HepG2 (cell line): ENCODE data around the gene C20orf144. TPM values are rescaled to one million over a fixed set of nuclear protein-coding genes. Genes with fewer than 3 reads are reported as not detected.

ENCODE experiments used
- ARNT ChIP-seq: fragments of 450-650 bp; IDR thresholded peaks from 2 replicates; pipeline ENCODE4 v1.6.1; 2017
- CBX2 ChIP-seq, 2 experiments: fragments of 200-600 bp in 1 of 2; sonication (generic); formaldehyde crosslinking in 1 of 2; IDR thresholded peaks; 2 replicates each; pipeline versions ENCODE4 v1.7.0 to v1.8.1; 2018 to 2022; ENCODE audit warnings: low read depth in 2 of 2, low read length in 1 of 2, mild to moderate bottlenecking in 1 of 2, missing genetic modification reagents in 1 of 2
- GATAD1 ChIP-seq: IDR thresholded peaks from 2 replicates; pipeline ENCODE4 v1.6.1; 2016; ENCODE audit warnings: missing genetic modification reagents, missing compliant biosample characterization
- HIVEP1 ChIP-seq: sonication (generic); formaldehyde crosslinking; IDR thresholded peaks from 2 replicates; pipeline ENCODE4 v1.4.0; 2020; ENCODE audit warnings: mild to moderate bottlenecking, missing genetic modification reagents
- HNRNPK ChIP-seq: fragments of 200-400 bp; formaldehyde crosslinking; IDR thresholded peaks from 2 replicates; pipeline ENCODE4 v1.6.1; 2018; ENCODE audit warnings: low read length, low read depth, moderate library complexity, mild to moderate bottlenecking; ENCODE audit not compliant: poor library complexity, severe bottlenecking
- JUNB ChIP-seq: sonication (generic); formaldehyde crosslinking; IDR thresholded peaks from 2 replicates; pipeline ENCODE4 v1.8.0; 2022; ENCODE audit warnings: missing genetic modification reagents, mild to moderate bottlenecking, borderline replicate concordance
- KDM6A ChIP-seq: IDR thresholded peaks from 2 replicates; pipeline ENCODE4 v1.6.1; 2016; ENCODE audit warnings: low read depth
- KLF13 ChIP-seq: sonication (generic); formaldehyde crosslinking; IDR thresholded peaks from 2 replicates; pipeline ENCODE4 v1.4.0; 2020; ENCODE audit warnings: mild to moderate bottlenecking, missing genetic modification reagents
- MAF1 ChIP-seq: sonication (generic); formaldehyde crosslinking; IDR thresholded peaks from 2 replicates; pipeline ENCODE4 v1.5.0; 2020; ENCODE audit warnings: missing genetic modification reagents, borderline replicate concordance
- MED1 ChIP-seq: sonication (generic); formaldehyde crosslinking; IDR thresholded peaks from 2 replicates; pipeline ENCODE4 v1.4.0; 2020; ENCODE audit warnings: missing genetic modification reagents
- MTF2 ChIP-seq: sonication (generic); formaldehyde crosslinking; IDR thresholded peaks from 2 replicates; pipeline ENCODE4 v1.5.0; 2020; ENCODE audit warnings: missing genetic modification reagents, borderline replicate concordance
- NPAS2 ChIP-seq: sonication (generic); formaldehyde crosslinking; IDR thresholded peaks from 2 replicates; pipeline ENCODE4 v1.8.0; 2022; ENCODE audit warnings: mild to moderate bottlenecking, missing genetic modification reagents, borderline replicate concordance
- RARA ChIP-seq: IDR thresholded peaks from 2 replicates; pipeline ENCODE4 v1.6.1; 2016; ENCODE audit warnings: missing genetic modification reagents, missing compliant biosample characterization
- RBM22 ChIP-seq: fragments of 200-400 bp; formaldehyde crosslinking; optimal IDR thresholded peaks from 2 replicates; pipeline ENCODE3; 2017; ENCODE audit warnings: mild to moderate bottlenecking, low read length, moderate library complexity
- SP4 ChIP-seq: sonication (generic); formaldehyde crosslinking; IDR thresholded peaks from 2 replicates; pipeline ENCODE4 v1.8.1; 2023; ENCODE audit warnings: mild to moderate bottlenecking, missing genetic modification reagents
- SRSF9 ChIP-seq: fragments of 200-400 bp; formaldehyde crosslinking; IDR thresholded peaks from 2 replicates; pipeline ENCODE4 v1.6.1; 2018; ENCODE audit warnings: borderline replicate concordance, mild to moderate bottlenecking, low read depth, low read length; ENCODE audit not compliant: insufficient read depth, poor library complexity, severe bottlenecking
- ZBTB8A ChIP-seq: sonication (generic); formaldehyde crosslinking; IDR thresholded peaks from 2 replicates; pipeline ENCODE4 v1.4.0; 2020; ENCODE audit warnings: mild to moderate bottlenecking, low read depth, missing genetic modification reagents, borderline replicate concordance
- ZFP1 ChIP-seq: IDR thresholded peaks from 2 replicates; pipeline ENCODE4 v1.6.1; 2016
- ZNF224 ChIP-seq: sonication (generic); formaldehyde crosslinking; IDR thresholded peaks from 2 replicates; pipeline ENCODE4 v1.5.0; 2020; ENCODE audit warnings: mild to moderate bottlenecking, missing genetic modification reagents
- ZNF788 ChIP-seq: sonication (generic); formaldehyde crosslinking; IDR thresholded peaks from 2 replicates; pipeline ENCODE4 v1.5.0; 2020; ENCODE audit warnings: mild to moderate bottlenecking, missing genetic modification reagents, borderline replicate concordance
- polyA plus RNA-seq, 8 experiments: library from polyadenylated mRNA; depleted of rRNA in 3 of 8; stranded (reverse) in 7 of 8; unstranded in 1 of 8; fragments of >200 nt; fragmentation: Illumina TruSeq in 4 of 8; extraction: Trizol in 4 of 8; gene quantifications; 2 replicates each; pipeline versions ENCODE4 v1.2.1 to v1.2.3, GENCODE V29; 2011 to 2016; ENCODE audit warnings: low read depth in 4 of 8, missing spikeins in 1 of 8, mixed read lengths in 1 of 8; ENCODE audit not compliant: insufficient read depth in 1 of 8
- total RNA-seq, 5 experiments: library from RNA; depleted of rRNA; stranded (reverse); fragments of >200 nt; fragmentation: Illumina TruSeq; extraction: Trizol; gene quantifications; 2 replicates each; pipeline ENCODE4 v1.2.3, GENCODE V29; 2016; ENCODE audit warnings: low read depth in 1 of 5
- TF ChIP-seq, protein P1 (sequence below): sonication (generic); formaldehyde crosslinking; IDR thresholded peaks from 2 replicates; pipeline ENCODE4 v1.8.1; 2023; ENCODE audit warnings: mild to moderate bottlenecking, missing genetic modification reagents
- TF ChIP-seq, protein P2 (sequence below): sonication (generic); formaldehyde crosslinking; IDR thresholded peaks from 2 replicates; pipeline ENCODE4 v1.9.0; 2021; ENCODE audit warnings: missing genetic modification reagents, mild to moderate bottlenecking, borderline replicate concordance
- TF ChIP-seq, protein P3 (sequence below): sonication (generic); formaldehyde crosslinking; IDR thresholded peaks from 2 replicates; pipeline ENCODE4 v1.8.1; 2023; ENCODE audit warnings: mild to moderate bottlenecking, moderate library complexity, missing genetic modification reagents
- TF ChIP-seq, protein P4 (sequence below): IDR thresholded peaks from 2 replicates; pipeline ENCODE4 v1.6.1; 2018; ENCODE audit warnings: missing genetic modification reagents

Gene C20orf144
- total and polyA plus RNA-seq, 2 of the 13 experiments (the other 11 are each of a cell fraction or from before 2014, with no cell fraction given) = 0.09 to 0.16 TPM

DNA sequence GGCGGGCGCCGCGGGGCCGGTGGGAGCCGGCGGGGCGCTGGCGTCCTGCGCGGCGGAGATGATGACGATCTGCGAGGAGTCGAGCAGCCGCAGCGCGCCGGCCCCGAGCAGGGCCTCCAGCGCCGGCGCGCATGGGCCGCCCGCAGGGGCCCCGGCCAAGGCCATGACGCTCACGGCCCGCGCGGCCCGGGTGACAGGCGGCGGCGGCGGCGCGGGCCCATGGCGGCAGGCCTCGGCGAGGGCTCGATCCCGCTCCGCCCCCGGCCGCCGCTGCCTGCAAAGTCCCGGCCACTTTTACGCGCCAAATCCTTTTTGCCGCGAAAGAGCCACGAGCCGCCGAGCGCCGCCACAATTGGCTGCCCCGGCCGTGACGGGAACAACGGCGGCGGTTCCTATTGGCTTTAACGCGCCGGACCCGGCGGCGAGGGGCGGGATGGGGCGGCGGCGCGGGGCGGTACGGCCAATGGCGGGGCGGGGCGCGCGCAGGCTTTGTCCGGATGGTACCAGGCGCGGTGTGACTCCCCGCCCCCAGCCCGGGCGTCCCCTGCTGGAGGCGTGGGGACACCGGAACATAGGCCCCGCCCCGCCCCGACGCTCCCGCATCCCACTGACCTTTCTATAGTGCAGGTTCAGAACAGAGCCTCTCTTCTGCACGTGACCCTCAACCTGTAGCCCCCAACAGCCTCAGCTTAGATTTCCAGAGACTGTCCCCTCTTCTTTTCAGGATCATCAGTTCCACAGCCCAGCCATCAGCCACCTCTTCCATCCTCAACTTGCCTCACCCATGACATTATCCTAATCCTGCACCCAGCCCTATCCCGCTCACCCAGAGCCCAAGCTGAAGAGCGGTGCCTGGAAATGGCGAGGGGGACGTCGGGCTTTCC lies 24.2 kb downstream of the C20orf144 start, which contains the start of gene E2F1 (continued):
- TF ChIP-seq MAF1 (CRISPR knock-in tag) (0 out of 2 replicates have a peak, but pooled peaks have one; percentile 48), HNRNPK (no peak), KLF13 (CRISPR knock-in tag) (no peak), MED1 (CRISPR knock-in tag) (0 out of 2 replicates have a peak, but pooled peaks have one; percentile 38), ARNT (no peak), NPAS2 (CRISPR knock-in tag) (no peak), KDM6A (CRISPR knock-in tag) (no peak), SP4 (CRISPR knock-in tag) (peak; percentile 99), RBM22 (no peak), ZNF788 (CRISPR knock-in tag) (peak; percentile 89; the same call in 1 of the 2 replicates), MTF2 (CRISPR knock-in tag) (no peak), ZBTB8A (no peak), JUNB (CRISPR knock-in tag) (0 out of 2 replicates have a peak, but pooled peaks have one; percentile 74), GATAD1 (CRISPR knock-in tag) (peak; percentile 79), ZNF224 (CRISPR knock-in tag) (peak; percentile 46; the same call in 1 of the 2 replicates), SRSF9 (no peak), HIVEP1 (CRISPR knock-in tag) (no peak), CBX2 (IDR thresholded peaks at IDR 0.05; ENCODE audit: low read depth, low read length) (no peak), CBX2 (CRISPR knock-in tag; IDR thresholded peaks at IDR 0.05; ENCODE audit: low read depth) (no peak), RARA (CRISPR knock-in tag) (peak; percentile 48; the same call in 1 of the 2 replicates), ZFP1 (CRISPR knock-in tag) (no peak)
- TF ChIP-seq, protein P1, sequence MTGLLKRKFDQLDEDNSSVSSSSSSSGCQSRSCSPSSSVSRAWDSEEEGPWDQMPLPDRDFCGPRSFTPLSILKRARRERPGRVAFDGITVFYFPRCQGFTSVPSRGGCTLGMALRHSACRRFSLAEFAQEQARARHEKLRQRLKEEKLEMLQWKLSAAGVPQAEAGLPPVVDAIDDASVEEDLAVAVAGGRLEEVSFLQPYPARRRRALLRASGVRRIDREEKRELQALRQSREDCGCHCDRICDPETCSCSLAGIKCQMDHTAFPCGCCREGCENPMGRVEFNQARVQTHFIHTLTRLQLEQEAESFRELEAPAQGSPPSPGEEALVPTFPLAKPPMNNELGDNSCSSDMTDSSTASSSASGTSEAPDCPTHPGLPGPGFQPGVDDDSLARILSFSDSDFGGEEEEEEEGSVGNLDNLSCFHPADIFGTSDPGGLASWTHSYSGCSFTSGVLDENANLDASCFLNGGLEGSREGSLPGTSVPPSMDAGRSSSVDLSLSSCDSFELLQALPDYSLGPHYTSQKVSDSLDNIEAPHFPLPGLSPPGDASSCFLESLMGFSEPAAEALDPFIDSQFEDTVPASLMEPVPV (CRISPR knock-in tag) = no peak; the same call in 1 of the 2 replicates
- TF ChIP-seq, protein P2, sequence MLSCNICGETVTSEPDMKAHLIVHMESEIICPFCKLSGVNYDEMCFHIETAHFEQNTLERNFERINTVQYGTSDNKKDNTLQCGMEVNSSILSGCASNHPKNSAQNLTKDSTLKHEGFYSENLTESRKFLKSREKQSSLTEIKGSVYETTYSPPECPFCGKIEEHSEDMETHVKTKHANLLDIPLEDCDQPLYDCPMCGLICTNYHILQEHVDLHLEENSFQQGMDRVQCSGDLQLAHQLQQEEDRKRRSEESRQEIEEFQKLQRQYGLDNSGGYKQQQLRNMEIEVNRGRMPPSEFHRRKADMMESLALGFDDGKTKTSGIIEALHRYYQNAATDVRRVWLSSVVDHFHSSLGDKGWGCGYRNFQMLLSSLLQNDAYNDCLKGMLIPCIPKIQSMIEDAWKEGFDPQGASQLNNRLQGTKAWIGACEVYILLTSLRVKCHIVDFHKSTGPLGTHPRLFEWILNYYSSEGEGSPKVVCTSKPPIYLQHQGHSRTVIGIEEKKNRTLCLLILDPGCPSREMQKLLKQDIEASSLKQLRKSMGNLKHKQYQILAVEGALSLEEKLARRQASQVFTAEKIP (CRISPR knock-in tag) = no peak
- TF ChIP-seq, protein P3, sequence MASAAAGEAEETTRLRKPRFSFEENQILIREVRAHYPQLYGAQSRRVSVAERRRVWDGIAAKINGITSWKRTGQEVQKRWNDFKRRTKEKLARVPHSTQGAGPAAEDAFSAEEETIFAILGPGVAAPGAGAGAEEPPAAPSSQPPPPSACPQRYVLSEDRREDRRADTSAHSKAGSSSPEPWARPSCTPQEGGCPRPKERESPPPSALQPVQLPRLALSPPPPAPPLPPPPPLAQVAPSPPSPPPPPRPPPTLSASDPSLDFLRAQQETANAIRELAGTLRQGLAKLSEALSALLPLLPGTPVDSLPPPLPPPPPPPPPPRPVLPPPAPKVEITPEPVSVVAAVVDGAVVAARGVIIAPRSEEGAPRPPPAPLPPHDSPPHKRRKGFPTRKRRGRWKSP = peak; percentile 88
- TF ChIP-seq, protein P4, sequence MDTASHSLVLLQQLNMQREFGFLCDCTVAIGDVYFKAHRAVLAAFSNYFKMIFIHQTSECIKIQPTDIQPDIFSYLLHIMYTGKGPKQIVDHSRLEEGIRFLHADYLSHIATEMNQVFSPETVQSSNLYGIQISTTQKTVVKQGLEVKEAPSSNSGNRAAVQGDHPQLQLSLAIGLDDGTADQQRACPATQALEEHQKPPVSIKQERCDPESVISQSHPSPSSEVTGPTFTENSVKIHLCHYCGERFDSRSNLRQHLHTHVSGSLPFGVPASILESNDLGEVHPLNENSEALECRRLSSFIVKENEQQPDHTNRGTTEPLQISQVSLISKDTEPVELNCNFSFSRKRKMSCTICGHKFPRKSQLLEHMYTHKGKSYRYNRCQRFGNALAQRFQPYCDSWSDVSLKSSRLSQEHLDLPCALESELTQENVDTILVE (CRISPR knock-in tag) = peak; percentile 79; the same call in 1 of the 2 replicates
